Activated gamma-delta T cell (primary cell): ENCODE measurements around the gene PLA2G4C.

Experiments
- DNase-seq: peaks from one replicate; lab custom pipeline; 2025; lab: John Stamatoyannopoulos, UW

The PLA2G4C gene

GRCh38 chr19:48053856-48054255 lies 56.8 kb downstream of the PLA2G4C start:
- DNase-seq: no peak

GRCh38 chr19:48053076-48053475 lies 57.5 kb downstream of the PLA2G4C start:
- no peak for DNase-seq

GRCh38 chr19:48051335-48052033 lies 59.1 kb downstream of the PLA2G4C start:
- DNase-seq: no peak

- DNase-seq: no peak
Observed at GRCh38 chr19:48044561-48044960, 66.1 kb downstream of the PLA2G4C start.

GRCh38 chr19:48043675-48044258 lies 66.8 kb downstream of the PLA2G4C start, which contains the start of gene CABP5:
Gene CABP5, minus strand, starts transcription at chr19:48044079. Its CDS starts 157 bp downstream, at chr19:48043922.
- no peak for DNase-seq

DNA sequence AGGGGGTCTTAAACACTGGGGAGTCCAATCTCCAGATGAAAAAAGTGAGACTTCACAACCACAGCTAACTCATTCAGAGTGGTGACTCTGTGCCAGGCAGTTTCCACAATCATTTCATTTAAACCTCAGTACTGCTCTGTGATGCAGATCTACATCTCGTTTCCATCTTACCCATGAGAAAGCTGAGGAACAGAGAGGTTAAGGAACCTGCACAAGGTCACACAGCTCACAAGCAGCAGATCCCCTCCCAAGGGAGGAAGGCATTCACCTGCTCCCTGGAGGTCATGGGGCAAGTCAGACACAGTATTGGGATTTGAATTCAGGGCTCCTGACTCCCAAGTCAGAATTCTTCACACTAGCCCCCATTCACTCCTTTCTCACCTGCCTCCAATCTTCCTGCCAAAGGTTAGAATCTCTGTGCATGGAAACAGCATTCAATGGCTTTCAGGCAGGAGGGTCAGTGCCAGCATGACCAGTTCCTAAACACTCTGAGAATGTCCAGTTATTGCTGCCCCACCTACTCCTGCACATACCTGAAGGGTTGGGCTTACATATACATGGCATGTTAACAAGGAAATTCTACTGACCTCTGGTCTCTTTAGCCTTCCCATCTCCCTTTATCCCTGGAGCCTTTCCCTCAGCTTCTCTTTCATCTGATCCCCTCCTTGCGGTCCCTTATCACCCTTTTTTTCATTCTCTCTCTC lies 68.6 kb downstream of the PLA2G4C start:
- DNase-seq: no peak

DNA sequence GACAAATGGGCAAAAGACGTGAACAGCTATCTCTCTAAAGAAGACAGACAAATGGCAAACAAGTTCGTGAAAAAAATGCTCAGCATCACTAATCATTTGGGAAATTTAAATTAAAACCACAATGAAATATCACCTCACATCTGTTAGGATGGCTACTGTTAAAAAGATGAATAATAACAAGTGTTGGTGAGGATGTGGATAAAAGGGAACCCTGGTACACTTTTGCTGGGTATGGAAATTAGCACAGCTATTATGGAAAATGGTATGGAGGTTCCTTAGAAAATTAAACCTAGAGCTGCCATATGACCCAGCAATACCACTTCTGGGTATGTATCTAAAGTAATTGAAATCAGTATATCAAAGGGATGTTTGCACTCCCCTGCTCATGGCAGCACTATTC lies 73.9 kb downstream of the PLA2G4C start:
- DNase-seq: no peak

GRCh38 chr19:48033604-48034003 lies 77.0 kb downstream of the PLA2G4C start:
- DNase-seq: no peak

- no peak for DNase-seq
Observed at GRCh38 chr19:48030073-48030472, 80.5 kb downstream of the PLA2G4C start.

GRCh38 chr19:48029431-48029830 lies 81.2 kb downstream of the PLA2G4C start:
- no peak for DNase-seq

DNA sequence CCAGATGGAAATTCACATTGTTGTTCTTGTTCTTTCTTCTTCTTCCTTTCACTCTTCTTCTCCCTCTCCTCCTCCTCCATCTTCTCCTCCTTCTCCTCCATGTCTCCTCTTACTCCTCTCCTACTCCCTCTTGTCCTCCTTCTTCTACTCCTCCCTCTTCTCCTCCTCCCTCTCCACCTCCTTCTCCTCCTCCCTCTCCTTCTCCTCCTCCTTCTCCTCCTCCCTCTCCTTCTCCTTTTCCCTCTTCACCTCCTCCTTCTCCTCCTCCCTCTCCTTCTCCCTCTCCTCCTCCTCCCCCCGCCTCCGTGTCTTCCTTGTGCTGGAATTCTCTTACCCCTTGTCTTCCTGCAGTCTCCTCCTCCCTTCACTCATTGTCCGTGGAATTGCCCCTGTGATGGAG lies 85.1 kb downstream of the PLA2G4C start:
- DNase-seq: no peak

DNA sequence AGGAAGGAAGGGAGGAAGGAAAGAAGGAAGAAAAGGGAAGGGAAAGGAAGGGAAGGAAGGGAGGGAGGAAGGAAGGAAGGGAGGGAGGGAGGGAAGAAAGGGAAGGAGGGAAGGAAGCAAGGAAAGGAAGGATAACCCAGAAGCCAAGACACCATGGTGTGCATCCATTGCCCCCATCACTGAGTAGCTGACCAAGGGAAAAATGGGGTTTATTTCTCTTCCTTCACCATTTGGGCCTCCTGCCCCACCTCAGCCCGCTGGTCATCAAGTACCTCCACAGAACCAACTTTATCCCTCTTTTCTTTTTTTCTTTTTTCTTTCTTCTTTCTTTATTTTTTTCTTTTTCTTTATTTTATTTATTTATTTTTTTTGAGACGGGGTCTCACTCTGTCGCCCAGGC lies 87.1 kb downstream of the PLA2G4C start:
- DNase-seq: no peak

DNA sequence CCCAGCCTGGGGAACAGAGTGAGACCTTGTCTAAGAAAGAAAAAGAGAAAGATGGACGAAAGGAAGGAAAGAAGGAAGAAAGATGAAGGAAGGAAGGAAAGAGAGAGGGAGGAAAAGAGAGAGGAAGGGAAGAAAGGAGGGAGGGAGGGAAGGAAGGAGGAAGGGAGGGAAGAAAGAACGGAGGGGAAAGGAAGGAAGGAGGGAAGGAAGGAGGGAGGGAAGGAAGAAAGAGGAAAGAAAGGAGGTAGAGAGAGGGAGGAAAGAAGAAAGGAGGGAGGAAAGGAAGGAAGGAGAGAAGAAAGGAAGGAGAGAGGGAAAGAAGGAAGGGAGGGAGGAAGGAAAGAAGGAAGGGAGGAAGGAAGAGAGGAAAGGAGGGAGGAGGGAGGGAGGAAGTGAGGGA lies 87.6 kb downstream of the PLA2G4C start:
- DNase-seq: no peak

- DNase-seq: no peak
Observed at GRCh38 chr19:48020686-48021085, 89.9 kb downstream of the PLA2G4C start.

DNA sequence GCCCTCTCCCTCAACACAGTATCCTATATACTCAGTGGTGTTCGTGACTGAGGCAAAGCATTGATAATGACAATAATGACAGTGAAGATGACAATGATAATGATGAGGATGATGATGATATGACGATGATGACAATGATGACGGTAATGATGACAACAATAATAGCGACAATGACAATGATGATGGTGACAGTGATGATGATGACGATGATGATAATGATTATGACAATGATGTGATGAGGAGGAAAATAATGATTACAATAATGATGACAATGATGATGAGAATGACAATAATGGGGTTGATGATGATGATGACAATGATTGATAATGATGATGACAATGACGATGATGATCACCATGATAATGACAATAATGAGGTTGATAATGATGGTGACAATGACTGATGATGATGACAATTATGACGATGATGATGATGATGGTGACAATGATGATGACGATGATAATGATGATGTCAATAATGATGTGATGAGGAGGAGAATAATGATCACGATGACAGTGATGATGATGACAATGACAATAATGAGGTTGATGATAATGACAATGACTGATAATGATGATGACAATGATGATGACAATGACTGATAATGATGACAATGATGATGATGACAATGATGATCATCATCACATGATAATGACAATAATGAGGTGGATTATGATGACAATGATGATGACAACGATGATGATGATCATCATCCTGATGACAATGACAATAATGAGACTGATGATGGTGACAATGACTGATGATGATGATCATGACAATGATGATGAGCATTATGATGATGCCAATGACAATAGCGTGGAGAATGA lies 99.5 kb downstream of the PLA2G4C start:
- no peak for DNase-seq

DNA sequence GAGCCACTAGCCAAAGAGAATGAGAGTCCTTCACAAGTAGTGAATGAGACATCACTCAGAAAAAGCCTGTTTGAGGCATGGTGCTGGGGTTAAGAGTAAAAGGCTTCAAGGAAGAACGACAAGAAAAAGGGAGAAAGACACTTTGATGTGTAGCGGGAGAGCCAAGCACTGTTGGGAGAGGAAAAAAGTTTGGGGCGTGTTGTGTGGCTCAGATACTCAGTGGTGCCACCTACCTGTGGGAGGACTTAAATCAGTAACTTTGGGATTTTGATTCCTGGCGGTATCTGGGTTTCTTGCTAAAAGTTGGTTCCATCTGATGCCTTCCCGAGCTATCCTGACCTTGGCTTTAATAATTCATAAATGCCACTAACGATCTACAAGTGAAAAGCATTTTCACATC lies 103.9 kb downstream of the PLA2G4C start:
- no peak for DNase-seq

GRCh38 chr19:48004236-48004635 lies 106.4 kb downstream of the PLA2G4C start:
- DNase-seq: no peak

- no peak for DNase-seq
Observed at GRCh38 chr19:48000846-48001245, 109.8 kb downstream of the PLA2G4C start.

DNA sequence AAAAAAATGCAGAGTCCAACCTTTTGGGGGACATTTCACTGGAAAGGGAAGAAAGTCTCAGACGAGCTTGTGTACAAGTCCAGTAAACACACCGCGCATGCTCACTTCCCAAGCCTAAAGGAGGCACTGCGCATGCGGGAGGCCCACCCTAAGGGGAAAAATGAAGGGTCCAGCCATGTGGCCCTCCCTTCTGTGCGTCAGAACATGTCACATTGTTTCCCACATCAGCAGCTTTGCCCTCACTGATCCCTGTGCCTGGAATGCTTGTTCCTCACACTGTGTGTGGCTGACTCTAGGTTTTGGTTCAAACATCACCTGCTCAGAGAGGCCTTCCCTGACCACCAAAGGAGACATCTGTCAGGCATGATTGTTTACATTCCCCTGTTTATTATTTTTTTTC lies 111.8 kb downstream of the PLA2G4C start:
- DNase-seq: no peak
